Esophagus squamous epithelium (tissue), 4 donors: ENCODE measurements around the gene PURA.

Source experiments
- POLR2A ChIP-seq, 4 donors: fragments of 450-650 bp; IDR thresholded peaks; one replicate each; pipeline ENCODE4 v1.6.1; 2017; ENCODE audit warnings: antibody characterized with exemption in 4 of 4, mild to moderate bottlenecking in 4 of 4, moderate library complexity in 3 of 4
- TF ChIP-seq, protein P1 (sequence below), 6 experiments: fragments of 450-650 bp in 4 of 6; fragments of 200-600 bp in 2 of 6; sonication (generic) in 2 of 6; IDR thresholded peaks; one replicate each; pipeline ENCODE4 v1.5.1; 2016 to 2019; ENCODE audit warnings: antibody characterized with exemption in 6 of 6, mild to moderate bottlenecking in 4 of 6, moderate library complexity in 4 of 6

DNA sequence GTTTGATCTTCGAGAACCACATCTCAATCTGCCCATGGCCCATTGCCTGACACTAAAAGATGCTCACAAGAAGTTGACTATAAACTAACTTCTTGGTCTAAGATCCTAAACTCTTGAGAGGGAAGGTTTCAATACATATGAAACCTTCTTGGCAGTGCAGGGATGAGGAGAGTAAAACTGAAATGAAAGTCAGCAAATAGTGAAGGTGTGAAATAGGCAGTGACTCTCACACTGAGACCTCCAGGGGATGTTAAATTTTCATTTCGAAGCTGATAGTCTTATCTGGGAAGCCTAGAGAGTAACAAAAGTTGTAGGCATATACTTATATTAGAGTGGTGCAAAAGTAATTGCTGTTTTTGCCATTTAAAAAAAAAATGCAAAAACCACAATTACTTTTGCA, 60.1 kb downstream of the PURA start:
- TF ChIP-seq, protein P1, sequence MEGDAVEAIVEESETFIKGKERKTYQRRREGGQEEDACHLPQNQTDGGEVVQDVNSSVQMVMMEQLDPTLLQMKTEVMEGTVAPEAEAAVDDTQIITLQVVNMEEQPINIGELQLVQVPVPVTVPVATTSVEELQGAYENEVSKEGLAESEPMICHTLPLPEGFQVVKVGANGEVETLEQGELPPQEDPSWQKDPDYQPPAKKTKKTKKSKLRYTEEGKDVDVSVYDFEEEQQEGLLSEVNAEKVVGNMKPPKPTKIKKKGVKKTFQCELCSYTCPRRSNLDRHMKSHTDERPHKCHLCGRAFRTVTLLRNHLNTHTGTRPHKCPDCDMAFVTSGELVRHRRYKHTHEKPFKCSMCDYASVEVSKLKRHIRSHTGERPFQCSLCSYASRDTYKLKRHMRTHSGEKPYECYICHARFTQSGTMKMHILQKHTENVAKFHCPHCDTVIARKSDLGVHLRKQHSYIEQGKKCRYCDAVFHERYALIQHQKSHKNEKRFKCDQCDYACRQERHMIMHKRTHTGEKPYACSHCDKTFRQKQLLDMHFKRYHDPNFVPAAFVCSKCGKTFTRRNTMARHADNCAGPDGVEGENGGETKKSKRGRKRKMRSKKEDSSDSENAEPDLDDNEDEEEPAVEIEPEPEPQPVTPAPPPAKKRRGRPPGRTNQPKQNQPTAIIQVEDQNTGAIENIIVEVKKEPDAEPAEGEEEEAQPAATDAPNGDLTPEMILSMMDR (IDR thresholded peaks at IDR 0.05), result no peak
- no peak for TF ChIP-seq POLR2A (IDR thresholded peaks at IDR 0.05)
